Activated naive CD8-positive, alpha-beta T cell treated with anti-CD3 and anti-CD28 coated beads, Interleukin-2, amount 50 U/mL, for 24 hours (primary cell): Measurements from ENCODE around the gene HSD17B14.
A peak's percentile ranks its signal among the peaks of the same experiment; 100 is the strongest.
"Not testable (repeated sequence)": the region's sequence is repeated elsewhere in the genome, so short reads cannot be mapped to it uniquely, and the experiment has no call there.

Source experiments
- ATAC-seq: fragments of 150-1000 bp; cut with Tn5 transposase; one replicate; pipeline ENCODE4 v1.10.0; 2021
- DNase-seq: peaks from one replicate; pipeline ENCODE4 v3.0.0; 2021
- H3K27ac Mint-ChIP-seq: one replicate; pipeline ENCODE4 v1.8.0; 2021; ENCODE audit warnings: mild to moderate bottlenecking, mixed read lengths
- H3K27me3 Mint-ChIP-seq: one replicate; pipeline ENCODE4 v1.8.0; 2021; ENCODE audit warnings: mixed read lengths
- H3K36me3 Mint-ChIP-seq: one replicate; pipeline ENCODE4 v1.8.0; 2021; ENCODE audit warnings: low read depth, mixed read lengths
- H3K4me1 Mint-ChIP-seq: one replicate; pipeline ENCODE4 v1.8.0; 2021; ENCODE audit warnings: mixed read lengths
- H3K4me3 Mint-ChIP-seq: one replicate; pipeline ENCODE4 v1.8.0; 2021; ENCODE audit warnings: mild to moderate bottlenecking, moderate library complexity, mixed read lengths
- H3K9me3 Mint-ChIP-seq: one replicate; pipeline ENCODE4 v1.8.0; 2021; ENCODE audit warnings: mixed read lengths

The HSD17B14 gene

DNA sequence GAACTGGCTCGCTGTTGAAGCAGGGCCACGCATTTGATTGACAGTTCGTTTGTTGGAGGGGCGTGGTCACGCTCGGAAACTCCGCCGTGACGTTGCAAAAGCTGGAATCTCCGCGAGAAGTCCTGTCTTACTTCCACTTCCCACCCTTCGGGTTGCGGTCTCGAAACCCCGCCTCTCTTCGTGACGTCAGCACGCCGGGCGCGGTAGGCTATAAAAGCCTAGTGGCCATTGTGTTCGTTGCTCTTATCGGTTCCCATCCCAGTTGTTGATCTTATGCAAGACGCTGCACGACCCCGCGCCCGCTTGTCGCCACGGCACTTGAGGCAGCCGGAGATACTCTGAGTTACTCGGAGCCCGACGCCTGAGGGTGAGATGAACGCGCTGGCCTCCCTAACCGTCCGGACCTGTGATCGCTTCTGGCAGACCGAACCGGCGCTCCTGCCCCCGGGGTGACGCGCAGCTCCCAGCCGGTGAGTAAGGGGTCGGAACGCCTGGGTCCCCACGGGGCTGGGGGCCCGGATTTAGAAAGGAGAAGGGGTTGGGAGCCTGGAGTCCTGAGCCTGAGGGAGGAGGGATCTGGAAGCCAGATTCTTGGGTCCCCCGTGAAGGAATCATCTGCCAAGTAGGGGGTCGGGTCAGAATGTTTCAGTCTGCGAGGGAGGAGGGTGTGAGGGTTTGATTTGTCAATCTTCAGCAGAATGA is 36.0 kb upstream of the HSD17B14 start, which contains the start of gene PPP1R15A:
Gene PPP1R15A, plus strand, starts transcription at position 240 of the 702 bp plus-strand sequence. CDS start 813 bp downstream, outside the sequence.
- DNase-seq: peak; percentile 99
- Mint-ChIP-seq H3K9me3 (no peaks in the 10 kb centered on the region), H3K4me1 (peaks cover 51% of the 10 kb centered on the region), H3K27me3 (peaks cover 7% of the 10 kb centered on the region), H3K36me3 (peaks cover 44% of the 10 kb centered on the region), H3K27ac (peak within 1 kb of the TSS; percentile 99), H3K4me3 (peak within 1 kb of the TSS; percentile 97)
- ATAC-seq: peak; percentile 29

DNA sequence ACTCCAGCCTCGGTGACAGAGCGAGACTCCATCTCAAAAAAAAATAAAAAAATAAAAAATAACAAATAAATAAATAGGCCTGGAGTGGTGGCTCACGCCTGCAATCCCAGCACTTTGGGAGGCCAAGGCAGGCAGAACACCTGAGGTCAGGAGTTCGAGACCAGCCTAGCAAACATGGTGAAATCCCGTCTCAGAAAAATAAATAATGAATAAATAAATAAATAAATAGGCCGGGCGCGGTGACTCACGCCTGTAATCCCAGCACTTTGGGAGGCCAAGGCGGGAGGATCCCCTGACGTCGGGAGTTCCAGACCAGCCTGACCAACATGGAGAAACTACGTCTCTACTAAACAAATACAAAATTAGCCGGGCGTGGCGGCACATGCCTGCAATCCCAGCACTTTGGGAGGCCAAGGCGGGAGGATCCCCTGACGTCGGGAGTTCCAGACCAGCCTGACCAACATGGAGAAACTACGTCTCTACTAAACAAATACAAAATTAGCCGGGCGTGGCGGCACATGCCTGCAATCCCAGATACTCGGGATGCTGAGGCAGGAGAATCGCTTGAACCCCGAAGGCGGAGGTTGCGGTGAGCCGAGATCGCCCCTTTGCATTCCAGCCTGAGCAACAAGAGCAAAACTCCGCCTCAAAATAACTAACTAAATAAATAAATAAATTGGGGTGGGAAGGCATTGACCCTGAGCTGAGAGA is 35.3 kb upstream of the HSD17B14 start:
- Mint-ChIP-seq H3K27ac (peak overlapping the region; percentile 99), H3K36me3 (peaks cover 43% of the 10 kb centered on the region), H3K4me1 (peaks cover 46% of the 10 kb centered on the region), H3K4me3 (peak overlapping the region; percentile 97)
- H3K27me3 Mint-ChIP-seq, DNase-seq, ATAC-seq, H3K9me3 Mint-ChIP-seq: not testable (repeated sequence)

DNA sequence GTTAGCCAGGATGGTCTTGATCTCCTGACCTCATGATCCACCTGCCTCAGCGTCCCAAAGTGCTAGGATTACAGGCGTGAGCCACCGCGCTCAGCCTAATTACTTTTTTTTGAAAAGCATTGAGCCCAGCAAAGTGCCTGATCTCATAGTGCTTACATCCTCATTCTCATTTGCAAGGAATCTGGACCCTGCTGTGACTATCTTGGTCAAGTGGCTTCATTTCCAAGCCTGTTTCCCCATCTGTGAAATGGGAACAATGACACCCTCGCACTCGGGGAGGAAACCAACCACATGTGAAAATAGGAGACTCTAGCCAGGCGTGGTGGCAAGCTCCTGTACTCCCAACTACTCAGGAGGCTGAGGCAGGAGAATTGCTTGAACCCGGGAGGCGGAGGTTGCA is 33.8 kb upstream of the HSD17B14 start:
- no peaks in the 10 kb centered on the region for H3K9me3 Mint-ChIP-seq
- ATAC-seq: no peak
- H3K4me1 Mint-ChIP-seq: peaks cover 31% of the 10 kb centered on the region
- peaks cover 30% of the 10 kb centered on the region for H3K36me3 Mint-ChIP-seq
- H3K27ac Mint-ChIP-seq: no peak overlapping the region
- no peak for DNase-seq
- H3K27me3 Mint-ChIP-seq: peaks cover 7% of the 10 kb centered on the region
- H3K4me3 Mint-ChIP-seq: no peak overlapping the region

DNA sequence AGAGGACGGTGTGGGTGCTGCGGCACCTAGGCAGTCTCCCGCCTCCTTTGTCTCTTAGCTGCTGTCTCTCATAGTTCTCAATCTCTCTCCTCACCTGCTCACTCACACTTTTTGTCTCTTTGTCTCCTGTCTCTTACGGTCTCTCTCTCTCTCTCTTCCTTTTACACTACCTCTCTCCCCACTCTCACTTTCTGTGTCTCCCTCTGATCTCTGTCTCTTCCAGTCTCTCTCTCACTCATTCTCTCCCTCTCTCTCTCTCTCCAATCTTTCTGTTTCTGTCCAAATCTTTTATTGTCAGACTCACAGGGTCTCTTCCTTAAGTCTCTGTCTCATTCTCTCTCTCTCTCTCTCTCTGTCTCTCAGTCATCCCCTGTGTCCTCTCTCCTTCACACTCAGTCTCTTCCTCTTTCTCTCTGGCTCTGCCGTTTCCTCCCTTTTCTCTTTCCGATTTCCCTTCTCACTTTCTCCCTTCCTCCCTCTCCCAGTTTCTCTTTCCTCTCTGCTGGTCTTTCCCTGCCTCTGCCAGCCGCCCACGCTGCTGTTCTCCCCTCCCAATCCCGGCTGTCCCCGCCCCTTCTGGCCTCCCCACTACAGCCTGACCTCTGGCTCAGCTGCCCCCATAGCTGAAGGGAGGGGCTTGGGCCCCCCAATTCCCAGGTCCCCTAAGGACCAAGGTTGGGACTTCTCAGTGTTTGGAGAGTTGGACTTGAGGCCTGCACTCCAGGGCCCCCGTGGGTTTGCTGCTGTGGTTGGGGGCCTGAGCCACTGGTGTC is 32.0 kb upstream of the HSD17B14 start, which contains the start of gene PLEKHA4:
Gene PLEKHA4, minus strand, starts transcription at position 504 of the 773 bp plus-strand sequence. CDS start 997 bp downstream, outside the sequence.
- peaks cover 7% of the 10 kb centered on the region for H3K27me3 Mint-ChIP-seq
- H3K27ac Mint-ChIP-seq: peak within 1 kb of the TSS; percentile 3
- H3K9me3 Mint-ChIP-seq: no peaks in the 10 kb centered on the region
- ATAC-seq (no peak), DNase-seq (no peak)
- H3K4me3 Mint-ChIP-seq: no peak within 1 kb of the TSS
- H3K36me3 Mint-ChIP-seq: peaks cover 12% of the 10 kb centered on the region
- peaks cover 13% of the 10 kb centered on the region for H3K4me1 Mint-ChIP-seq

DNA sequence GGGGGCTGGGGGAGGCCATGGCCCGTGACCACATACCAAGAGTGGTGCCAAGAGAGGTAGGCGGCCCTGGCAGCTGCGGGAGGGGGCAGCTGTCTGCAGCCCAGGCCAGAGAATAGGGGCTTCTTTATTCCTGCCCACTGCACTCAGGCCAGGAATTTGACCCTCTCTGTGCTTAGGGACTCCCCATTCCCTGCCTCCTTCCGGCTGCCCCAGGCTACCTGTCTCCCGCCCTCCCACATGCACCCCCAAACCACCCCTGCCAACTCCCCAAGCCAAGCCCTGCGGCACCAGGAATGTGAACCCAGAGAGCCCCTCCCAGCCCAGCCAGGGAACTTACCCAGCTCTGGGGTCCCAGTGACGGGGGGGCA is 31.4 kb upstream of the HSD17B14 start:
- no peak for ATAC-seq

DNA sequence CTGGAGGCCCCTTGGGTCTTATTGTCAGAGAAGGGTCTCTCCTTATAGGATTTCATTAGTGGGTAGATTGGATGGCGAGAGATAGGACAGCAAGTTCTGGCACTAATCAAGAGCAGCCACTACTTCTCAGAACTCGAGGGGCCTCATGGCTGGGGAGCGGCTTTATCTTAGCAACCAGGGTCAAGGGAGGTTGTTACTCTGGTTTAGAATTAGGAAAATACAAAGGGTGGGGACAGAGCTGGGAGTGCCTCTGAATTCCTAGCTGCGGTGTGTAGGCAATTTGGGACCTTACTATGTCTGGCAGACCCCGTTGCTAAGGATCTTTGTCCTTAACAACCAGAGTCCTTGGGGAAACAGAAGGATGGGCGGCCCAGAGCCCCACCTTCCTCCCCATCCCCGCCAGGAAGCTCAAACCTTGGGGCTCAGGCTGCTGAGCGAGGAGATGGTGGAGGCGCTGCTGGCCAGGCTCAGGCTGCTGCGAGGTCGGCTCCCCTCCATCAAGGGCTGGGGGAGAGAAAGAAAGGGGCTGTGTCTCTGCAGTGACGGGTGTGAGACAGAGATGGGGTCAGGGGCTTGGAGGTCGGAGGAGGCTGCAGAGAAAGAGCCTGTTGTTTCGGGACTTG is 30.9 kb upstream of the HSD17B14 start:
- H3K4me1 Mint-ChIP-seq: peaks cover 7% of the 10 kb centered on the region
- H3K9me3 Mint-ChIP-seq: no peaks in the 10 kb centered on the region
- H3K36me3 Mint-ChIP-seq: peaks cover 2% of the 10 kb centered on the region
- no peak overlapping the region for H3K27ac Mint-ChIP-seq
- DNase-seq: no peak
- H3K4me3 Mint-ChIP-seq: no peak overlapping the region
- no peak for ATAC-seq
- peaks cover 7% of the 10 kb centered on the region for H3K27me3 Mint-ChIP-seq

More for the DNA sequence above, 31.4 kb upstream of the HSD17B14 start:
- Mint-ChIP-seq H3K9me3 (no peaks in the 10 kb centered on the region), H3K27me3 (peaks cover 7% of the 10 kb centered on the region), H3K4me1 (peaks cover 10% of the 10 kb centered on the region), H3K4me3 (no peak overlapping the region), H3K27ac (no peak overlapping the region), H3K36me3 (peaks cover 6% of the 10 kb centered on the region)
- no peak for DNase-seq

DNA sequence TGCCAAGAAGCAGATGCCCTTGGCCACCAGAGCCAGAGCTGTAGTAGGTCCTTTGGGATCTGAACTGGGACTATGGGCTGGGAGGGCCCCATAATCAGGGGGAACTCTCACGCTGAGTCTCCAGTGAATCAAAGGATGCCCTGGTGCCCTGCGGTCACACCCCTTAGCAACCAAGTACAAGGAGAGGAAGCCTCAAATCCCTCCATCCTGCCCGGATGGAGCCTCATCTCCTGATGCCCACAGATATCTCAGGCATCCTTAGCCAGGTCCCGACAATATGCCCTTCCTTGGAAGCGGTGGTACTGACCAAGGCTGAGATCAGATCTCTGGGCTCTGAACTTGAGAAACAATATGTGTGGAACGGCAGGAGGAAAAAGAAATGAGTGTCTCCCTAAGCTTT is 30.4 kb upstream of the HSD17B14 start:
- Mint-ChIP-seq H3K27ac (no peak overlapping the region), H3K4me1 (peaks cover 4% of the 10 kb centered on the region), H3K27me3 (peaks cover 5% of the 10 kb centered on the region), H3K9me3 (no peaks in the 10 kb centered on the region), H3K36me3 (no peaks in the 10 kb centered on the region), H3K4me3 (no peak overlapping the region)
- DNase-seq (no peak), ATAC-seq (no peak)

DNA sequence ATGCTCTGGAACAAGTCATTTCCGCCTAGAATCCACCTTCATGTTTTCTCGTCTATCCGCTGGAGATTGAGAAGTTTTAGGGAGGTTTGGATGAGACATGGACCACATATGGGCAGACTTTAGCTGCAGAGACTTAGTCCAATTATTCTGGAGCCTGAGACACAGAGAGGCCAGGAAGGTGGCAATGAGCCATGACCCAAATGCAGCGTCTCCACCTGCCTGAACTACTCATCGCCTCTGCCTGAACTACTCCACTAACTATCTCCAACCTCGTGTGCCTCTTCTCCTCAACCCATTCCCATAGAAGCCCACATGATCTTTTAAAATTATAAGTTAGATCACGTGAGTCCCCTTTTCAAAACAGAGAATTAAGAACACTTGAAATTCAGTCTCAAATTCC is 26.5 kb upstream of the HSD17B14 start:
- H3K27me3 Mint-ChIP-seq: no peaks in the 10 kb centered on the region
- DNase-seq (no peak), ATAC-seq (no peak)
- H3K4me3 Mint-ChIP-seq: no peak overlapping the region
- peaks cover 3% of the 10 kb centered on the region for H3K4me1 Mint-ChIP-seq
- no peak overlapping the region for H3K27ac Mint-ChIP-seq
- H3K36me3 Mint-ChIP-seq: no peaks in the 10 kb centered on the region
- no peaks in the 10 kb centered on the region for H3K9me3 Mint-ChIP-seq

DNA sequence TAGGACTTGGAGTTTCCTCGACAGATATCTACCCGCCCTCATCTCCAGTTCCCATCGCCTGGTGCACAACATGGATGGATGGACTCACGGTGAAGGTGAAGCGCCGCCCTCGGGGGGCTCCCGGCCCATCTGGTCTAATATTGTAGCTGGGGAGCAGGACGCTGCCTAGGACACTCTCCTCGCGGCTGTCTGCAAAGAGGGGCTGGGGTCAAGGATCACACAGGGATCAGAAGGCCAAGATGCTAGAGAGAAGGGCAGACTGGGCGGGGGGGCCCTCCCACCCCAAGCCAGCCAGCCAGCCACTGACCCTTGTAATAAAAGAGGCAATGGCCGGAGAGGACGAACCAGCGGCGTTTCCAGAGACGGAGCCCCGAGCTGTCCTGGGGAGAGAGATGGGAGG is 25.0 kb upstream of the HSD17B14 start:
- Mint-ChIP-seq H3K27me3 (no peaks in the 10 kb centered on the region), H3K4me3 (no peak overlapping the region), H3K36me3 (no peaks in the 10 kb centered on the region), H3K27ac (no peak overlapping the region), H3K9me3 (no peaks in the 10 kb centered on the region), H3K4me1 (peaks cover 3% of the 10 kb centered on the region)
- ATAC-seq (no peak), DNase-seq (no peak)

DNA sequence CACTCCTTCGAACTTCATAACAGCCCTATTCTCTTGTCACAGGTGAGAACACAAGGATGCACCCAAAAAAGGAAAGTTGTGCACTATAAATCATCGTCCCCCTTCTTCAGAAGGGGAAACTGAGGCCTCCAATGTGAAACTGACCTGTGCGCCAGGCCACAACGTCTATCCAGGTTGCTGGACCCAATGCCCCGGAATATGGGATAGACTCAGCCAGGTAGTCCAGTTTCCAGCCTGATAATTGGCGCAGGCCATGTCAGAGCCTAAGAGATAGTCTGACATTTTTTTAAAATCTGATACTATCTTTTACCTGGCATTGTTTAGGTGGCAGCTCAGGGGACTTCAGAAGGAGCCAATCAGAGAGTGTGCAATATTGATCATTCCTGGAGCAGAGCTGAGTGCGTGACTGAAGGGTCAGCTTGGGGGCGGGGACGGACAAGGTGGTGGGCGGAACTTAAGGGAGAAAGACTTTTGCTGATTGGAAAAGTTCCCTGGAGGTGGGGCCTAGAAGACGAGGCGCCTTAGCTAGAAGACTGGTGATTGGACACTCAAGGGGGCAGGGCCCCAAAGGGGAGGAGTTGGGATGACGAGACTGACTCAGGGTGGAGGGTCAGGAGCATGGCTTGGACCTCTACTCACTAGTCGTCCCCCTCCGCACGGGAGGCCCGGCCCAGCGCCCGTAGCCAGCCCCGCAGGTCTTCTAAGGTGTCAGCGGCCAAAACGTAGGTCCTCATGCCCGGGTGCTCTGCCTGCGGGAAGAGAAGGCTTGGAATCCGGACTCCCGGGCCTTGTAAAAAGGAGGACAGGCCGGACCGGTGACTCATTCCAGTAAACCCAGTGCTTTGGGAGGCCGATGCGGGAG is 23.7 kb upstream of the HSD17B14 start:
- Mint-ChIP-seq H3K27ac (no peak overlapping the region), H3K36me3 (no peaks in the 10 kb centered on the region), H3K9me3 (no peaks in the 10 kb centered on the region), H3K4me1 (peaks cover 3% of the 10 kb centered on the region), H3K4me3 (peak overlapping the region; percentile 83), H3K27me3 (no peaks in the 10 kb centered on the region)
- DNase-seq (no peak), ATAC-seq (no peak)

DNA sequence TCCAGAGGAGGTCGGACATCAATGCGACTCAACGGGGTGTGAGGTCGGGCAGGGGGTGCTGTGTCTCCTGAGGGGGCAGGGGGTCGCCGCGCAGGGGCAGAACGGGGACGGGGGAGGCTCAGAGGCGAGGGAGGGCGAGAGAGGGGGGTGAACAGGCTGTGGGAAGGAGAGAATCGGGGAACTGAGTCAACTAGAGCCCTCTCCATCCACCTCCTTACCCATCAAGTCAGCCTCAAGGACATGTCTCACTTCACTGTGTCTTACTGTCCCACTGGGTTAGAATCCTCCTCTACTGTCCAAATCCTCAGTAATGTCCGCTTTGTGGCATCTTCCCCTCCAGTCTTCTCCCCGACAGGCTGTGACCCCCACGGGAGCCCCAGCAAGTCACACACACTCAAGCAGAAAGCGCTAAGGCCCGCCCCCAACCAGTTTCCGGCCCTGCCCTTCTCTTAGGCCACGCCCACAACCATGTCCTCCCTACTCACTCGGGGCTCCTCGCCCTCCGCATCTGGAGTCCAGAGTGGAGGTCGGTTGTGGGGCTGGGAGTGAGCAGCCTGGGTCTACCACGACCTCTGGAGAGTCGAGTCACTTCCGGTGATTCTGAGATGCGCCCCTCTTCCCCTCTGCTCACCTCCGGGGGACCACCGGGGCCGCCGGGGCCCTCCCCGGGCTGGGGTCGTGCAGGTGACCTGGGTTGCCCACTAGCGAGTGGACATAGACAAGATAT is 22.9 kb upstream of the HSD17B14 start:
- no peaks in the 10 kb centered on the region for H3K27me3 Mint-ChIP-seq
- H3K4me1 Mint-ChIP-seq: peaks cover 3% of the 10 kb centered on the region
- H3K4me3 Mint-ChIP-seq: peak overlapping the region; percentile 83
- H3K9me3 Mint-ChIP-seq: no peaks in the 10 kb centered on the region
- H3K36me3 Mint-ChIP-seq: no peaks in the 10 kb centered on the region
- H3K27ac Mint-ChIP-seq: peak overlapping the region; percentile 79
- DNase-seq (peak; percentile 83), ATAC-seq (peak; percentile 84)

DNA sequence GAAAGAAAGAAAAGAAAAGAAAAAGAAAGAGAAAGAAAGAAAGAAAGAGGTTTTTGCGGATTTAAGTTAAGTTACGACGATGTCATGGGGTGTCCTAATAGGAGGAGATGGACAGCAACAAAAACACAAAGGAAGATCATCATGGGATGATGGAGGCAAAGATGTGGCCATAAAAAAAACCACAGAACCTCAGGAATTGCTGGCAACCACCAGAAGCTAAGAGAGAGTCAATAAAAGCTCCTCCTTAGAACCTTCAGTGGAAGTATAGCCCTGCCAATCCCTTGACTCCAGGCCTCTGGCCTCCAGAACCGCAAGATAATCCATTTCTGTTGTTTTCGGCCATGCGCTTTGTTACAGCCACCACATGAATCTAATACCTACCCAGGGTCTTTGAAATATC is 20.6 kb upstream of the HSD17B14 start:
- no peak overlapping the region for H3K4me3 Mint-ChIP-seq
- H3K27me3 Mint-ChIP-seq: no peaks in the 10 kb centered on the region
- no peaks in the 10 kb centered on the region for H3K9me3 Mint-ChIP-seq
- H3K36me3 Mint-ChIP-seq: no peaks in the 10 kb centered on the region
- no peak overlapping the region for H3K27ac Mint-ChIP-seq
- DNase-seq (no peak), ATAC-seq (no peak)
- peaks cover 3% of the 10 kb centered on the region for H3K4me1 Mint-ChIP-seq

DNA sequence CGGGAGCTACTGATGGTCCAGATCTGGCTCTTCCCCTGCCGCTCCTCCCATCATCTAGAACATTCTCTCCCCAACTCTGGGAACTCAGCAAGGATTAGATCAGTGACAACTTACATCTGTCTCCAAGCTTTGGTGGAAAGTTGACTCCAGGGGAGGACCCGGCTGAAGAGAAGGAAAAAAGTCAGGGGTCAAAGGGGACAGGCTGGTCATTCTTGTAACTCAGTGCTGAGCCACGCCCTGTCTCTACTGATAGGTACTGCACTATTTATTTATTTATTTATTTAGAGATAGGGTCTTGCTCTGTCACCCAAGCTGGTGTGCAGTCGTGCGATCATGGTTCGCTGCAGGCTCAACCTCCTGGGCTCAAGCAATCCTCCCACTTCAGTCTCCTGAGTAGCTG is 17.8 kb upstream of the HSD17B14 start:
- ATAC-seq (no peak), DNase-seq (no peak)
- peaks cover under 1% of the 10 kb centered on the region for H3K4me1 Mint-ChIP-seq
- no peaks in the 10 kb centered on the region for H3K36me3 Mint-ChIP-seq
- H3K4me3 Mint-ChIP-seq: no peak overlapping the region
- no peaks in the 10 kb centered on the region for H3K9me3 Mint-ChIP-seq
- H3K27ac Mint-ChIP-seq: no peak overlapping the region
- no peaks in the 10 kb centered on the region for H3K27me3 Mint-ChIP-seq
